Measurements from ENCODE around the gene OVCH1. TPM values are rescaled to one million over a fixed set of nuclear protein-coding genes. Genes with fewer than 3 reads are reported as not detected.
A peak's percentile ranks its signal among the peaks of the same experiment; 100 is the strongest.
"Not testable (repeated sequence)": the region's sequence is repeated elsewhere in the genome, so short reads cannot be mapped to it uniquely, and the experiment has no call there.

The OVCH1 gene
- total and polyA plus RNA-seq, 10 of the 15 experiments (the other 5 are each of a cell fraction or from before 2014, with no cell fraction given), result 0.15 TPM; not detected in 9

DNA sequence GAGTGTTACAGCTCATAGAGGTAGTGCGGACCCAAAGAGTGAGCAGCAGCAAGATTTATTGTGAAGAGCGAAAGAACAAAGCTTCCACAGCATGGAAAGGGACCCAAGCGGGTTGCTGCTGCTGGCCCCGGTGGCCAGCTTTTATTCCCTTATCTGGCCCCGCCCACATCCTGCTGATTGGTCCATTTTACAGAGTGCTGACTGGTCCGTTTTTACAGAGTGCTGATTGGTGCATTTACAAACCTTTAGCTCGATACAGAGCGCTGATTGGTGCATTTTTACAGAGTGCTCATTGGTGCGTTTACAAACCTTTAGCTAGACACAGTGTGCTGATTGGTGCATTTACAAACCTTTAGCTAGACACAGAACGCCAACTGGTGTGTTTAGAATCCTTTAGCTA lies 60.7 kb downstream of the OVCH1 start:
- POLR2A ChIA-PET; BruUV-seq (replicated peaks); H4K20me1 ChIP-seq (ENCODE audit: control insufficient read depth, insufficient read depth); H3K36me3 ChIP-seq (ENCODE audit: control insufficient read depth in 2 of 2, insufficient read depth in 2 of 2, low read length in 1 of 2); H3K4me3 ChIP-seq; FAIRE-seq; H3K27ac ChIP-seq (ENCODE audit: control insufficient read depth, insufficient read depth); DNase-seq (ENCODE audit: low read depth, low spot score); RAD21 ChIA-PET (ENCODE audit: unreplicated experiment); in situ Hi-C loops (cut with MboI); H2AFZ ChIP-seq (ENCODE audit: control insufficient read depth, low read depth, low read length); intact Hi-C loops (cut with micrococcal nuclease; ENCODE audit: unreplicated experiment); H3K79me2 ChIP-seq (ENCODE audit: control insufficient read depth, insufficient read depth, low read length); CTCF ChIA-PET; H3K27me3 ChIP-seq (replicated peaks in 1 of 2; ENCODE audit: control insufficient read depth in 2 of 2, insufficient read depth in 2 of 2, low read length in 1 of 2); H3K9ac ChIP-seq (ENCODE audit: control insufficient read depth, insufficient read depth, low read length); H3K4me1 ChIP-seq (ENCODE audit: control insufficient read depth, insufficient read depth, low read length); H3K9me3 ChIP-seq (replicated peaks; ENCODE audit: control insufficient read depth, insufficient read depth, low read length); H3K4me2 ChIP-seq (ENCODE audit: control insufficient read depth, insufficient read depth); ATAC-seq: not testable (repeated sequence)
- TF ChIP-seq NFYB (IDR thresholded peaks at IDR 0.05; ENCODE audit: insufficient read depth, low read depth, low read length), result 0 out of 2 replicates have a peak, but pooled peaks have one; percentile 43
- SMC1A ChIA-PET (ENCODE audit: uncharacterized antibody, unreplicated experiment), result interaction anchor here (1.5 kb wide), 1 partner anchor 9 kb away, joined by 4 read pairs; no protein-coding TSS in a partner anchor
- WGBS (ENCODE audit: insufficient coverage, insufficient replicate concordance, low lambda C conversion rate, missing lambda C conversion rate), result 50% methylated on average over 10 of the region's 10 CpGs

- DNase-seq (ENCODE audit: low read depth, low spot score) (no peak), ATAC-seq (no peak), FAIRE-seq (no peak)
- Histone ChIP-seq H3K36me3 (ENCODE audit: control insufficient read depth in 2 of 2, insufficient read depth in 2 of 2, low read length in 1 of 2) (no peaks in the 10 kb centered on the region), H3K9me3 (replicated peaks; ENCODE audit: control insufficient read depth, insufficient read depth, low read length) (no peaks in the 10 kb centered on the region), H3K4me3 (no peak overlapping the region), H3K79me2 (ENCODE audit: control insufficient read depth, insufficient read depth, low read length) (no peaks in the 10 kb centered on the region), H3K27ac (ENCODE audit: control insufficient read depth, insufficient read depth) (no peak overlapping the region), H3K4me1 (ENCODE audit: control insufficient read depth, insufficient read depth, low read length) (peaks cover 3% of the 10 kb centered on the region; the same call in 1 of the 2 replicates), H3K27me3 (replicated peaks in 1 of 2; ENCODE audit: control insufficient read depth in 2 of 2, insufficient read depth in 2 of 2, low read length in 1 of 2) (no peaks in the 10 kb centered on the region), H2AFZ (ENCODE audit: control insufficient read depth, low read depth, low read length) (no peak overlapping the region), H3K4me2 (ENCODE audit: control insufficient read depth, insufficient read depth) (no peak overlapping the region), H3K9ac (ENCODE audit: control insufficient read depth, insufficient read depth, low read length) (no peak overlapping the region), H4K20me1 (ENCODE audit: control insufficient read depth, insufficient read depth) (no peaks in the 10 kb centered on the region)
- 31% methylated on average over 3 of the region's 3 CpGs for WGBS (ENCODE audit: insufficient coverage, insufficient replicate concordance, low lambda C conversion rate, missing lambda C conversion rate)
- in situ Hi-C loops (cut with MboI) (no loop called here), intact Hi-C loops (cut with micrococcal nuclease; ENCODE audit: unreplicated experiment) (no loop called here)
- ChIA-PET CTCF (no interaction called here), SMC1A (ENCODE audit: uncharacterized antibody, unreplicated experiment) (interaction anchor here (1.3 to 1.4 kb wide), 2 partner anchors 13 to 55 kb away, joined by 3 read pairs; no protein-coding TSS in a partner anchor), POLR2A (no interaction called here), RAD21 (ENCODE audit: unreplicated experiment) (no interaction called here)
- BruUV-seq (replicated peaks), result no TSS peak
- TF ChIP-seq BHLHE40 (IDR thresholded peaks at IDR 0.05; ENCODE audit: borderline replicate concordance in 1 of 2, low read depth in 2 of 2, low read length in 1 of 2), result no peak
- no peak for TF ChIP-seq HDAC6 (IDR thresholded peaks at IDR 0.05; ENCODE audit: unreplicated experiment)
- TF ChIP-seq TARDBP (IDR thresholded peaks at IDR 0.05; ENCODE audit: borderline replicate concordance), result no peak
- TF ChIP-seq NBN (IDR thresholded peaks at IDR 0.05), result no peak
- no peak for TF ChIP-seq NFYB (IDR thresholded peaks at IDR 0.05; ENCODE audit: insufficient read depth, low read depth, low read length)
- no peak for TF ChIP-seq CREM (IDR thresholded peaks at IDR 0.05; ENCODE audit: low read depth)
- TF ChIP-seq, protein P1, sequence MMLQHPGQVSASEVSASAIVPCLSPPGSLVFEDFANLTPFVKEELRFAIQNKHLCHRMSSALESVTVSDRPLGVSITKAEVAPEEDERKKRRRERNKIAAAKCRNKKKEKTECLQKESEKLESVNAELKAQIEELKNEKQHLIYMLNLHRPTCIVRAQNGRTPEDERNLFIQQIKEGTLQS (IDR thresholded peaks at IDR 0.05; ENCODE audit: borderline replicate concordance, extremely low read depth, low read depth, low read length), result no peak
- no peak for TF ChIP-seq EZH2 (IDR thresholded peaks at IDR 0.05; ENCODE audit: borderline replicate concordance, control insufficient read depth, low read depth, low read length)
- TF ChIP-seq CBX5 (IDR thresholded peaks at IDR 0.05; ENCODE audit: low read depth), result no peak
- TF ChIP-seq, protein P2, sequence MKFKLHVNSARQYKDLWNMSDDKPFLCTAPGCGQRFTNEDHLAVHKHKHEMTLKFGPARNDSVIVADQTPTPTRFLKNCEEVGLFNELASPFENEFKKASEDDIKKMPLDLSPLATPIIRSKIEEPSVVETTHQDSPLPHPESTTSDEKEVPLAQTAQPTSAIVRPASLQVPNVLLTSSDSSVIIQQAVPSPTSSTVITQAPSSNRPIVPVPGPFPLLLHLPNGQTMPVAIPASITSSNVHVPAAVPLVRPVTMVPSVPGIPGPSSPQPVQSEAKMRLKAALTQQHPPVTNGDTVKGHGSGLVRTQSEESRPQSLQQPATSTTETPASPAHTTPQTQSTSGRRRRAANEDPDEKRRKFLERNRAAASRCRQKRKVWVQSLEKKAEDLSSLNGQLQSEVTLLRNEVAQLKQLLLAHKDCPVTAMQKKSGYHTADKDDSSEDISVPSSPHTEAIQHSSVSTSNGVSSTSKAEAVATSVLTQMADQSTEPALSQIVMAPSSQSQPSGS (IDR thresholded peaks at IDR 0.05; ENCODE audit: low read length), result no peak
- TF ChIP-seq MEF2A (IDR thresholded peaks at IDR 0.05; ENCODE audit: insufficient read depth, low read depth, low read length), result no peak
- TF ChIP-seq ZNF207 (IDR thresholded peaks at IDR 0.05; ENCODE audit: borderline replicate concordance), result no peak
- no peak for TF ChIP-seq NR2F1 (conservative IDR thresholded peaks at IDR 0.05)
- no peak for TF ChIP-seq PML (IDR thresholded peaks at IDR 0.05; ENCODE audit: low read length)
- no peak for TF ChIP-seq TCF12 (IDR thresholded peaks at IDR 0.05; ENCODE audit: low read depth, low read length)
- no peak for TF ChIP-seq RELA (IDR thresholded peaks at IDR 0.05; ENCODE audit: borderline replicate concordance, partially characterized antibody)
- no peak for TF ChIP-seq STAT1 (conservative IDR thresholded peaks at IDR 0.05)
Observed at GRCh38 chr12:29431513-29431912, 66.0 kb downstream of the OVCH1 start.

Data from GM12878 (cell line).